Activated CD8-positive, alpha-beta memory T cell treated with anti-CD3 and anti-CD28 coated beads, Interleukin-2, amount 50 U/mL, for 1 hour (primary cell): ENCODE measurements around the gene HMMR.
"Not testable (repeated sequence)": the region's sequence is repeated elsewhere in the genome, so short reads cannot be mapped to it uniquely, and the experiment has no call there.

Experiments
- DNase-seq: peaks from one replicate; pipeline ENCODE4 v3.0.0-alpha.2; 2020; ENCODE audit errors: extremely low read depth

Gene HMMR, protein sequence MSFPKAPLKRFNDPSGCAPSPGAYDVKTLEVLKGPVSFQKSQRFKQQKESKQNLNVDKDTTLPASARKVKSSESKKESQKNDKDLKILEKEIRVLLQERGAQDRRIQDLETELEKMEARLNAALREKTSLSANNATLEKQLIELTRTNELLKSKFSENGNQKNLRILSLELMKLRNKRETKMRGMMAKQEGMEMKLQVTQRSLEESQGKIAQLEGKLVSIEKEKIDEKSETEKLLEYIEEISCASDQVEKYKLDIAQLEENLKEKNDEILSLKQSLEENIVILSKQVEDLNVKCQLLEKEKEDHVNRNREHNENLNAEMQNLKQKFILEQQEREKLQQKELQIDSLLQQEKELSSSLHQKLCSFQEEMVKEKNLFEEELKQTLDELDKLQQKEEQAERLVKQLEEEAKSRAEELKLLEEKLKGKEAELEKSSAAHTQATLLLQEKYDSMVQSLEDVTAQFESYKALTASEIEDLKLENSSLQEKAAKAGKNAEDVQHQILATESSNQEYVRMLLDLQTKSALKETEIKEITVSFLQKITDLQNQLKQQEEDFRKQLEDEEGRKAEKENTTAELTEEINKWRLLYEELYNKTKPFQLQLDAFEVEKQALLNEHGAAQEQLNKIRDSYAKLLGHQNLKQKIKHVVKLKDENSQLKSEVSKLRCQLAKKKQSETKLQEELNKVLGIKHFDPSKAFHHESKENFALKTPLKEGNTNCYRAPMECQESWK

DNA sequence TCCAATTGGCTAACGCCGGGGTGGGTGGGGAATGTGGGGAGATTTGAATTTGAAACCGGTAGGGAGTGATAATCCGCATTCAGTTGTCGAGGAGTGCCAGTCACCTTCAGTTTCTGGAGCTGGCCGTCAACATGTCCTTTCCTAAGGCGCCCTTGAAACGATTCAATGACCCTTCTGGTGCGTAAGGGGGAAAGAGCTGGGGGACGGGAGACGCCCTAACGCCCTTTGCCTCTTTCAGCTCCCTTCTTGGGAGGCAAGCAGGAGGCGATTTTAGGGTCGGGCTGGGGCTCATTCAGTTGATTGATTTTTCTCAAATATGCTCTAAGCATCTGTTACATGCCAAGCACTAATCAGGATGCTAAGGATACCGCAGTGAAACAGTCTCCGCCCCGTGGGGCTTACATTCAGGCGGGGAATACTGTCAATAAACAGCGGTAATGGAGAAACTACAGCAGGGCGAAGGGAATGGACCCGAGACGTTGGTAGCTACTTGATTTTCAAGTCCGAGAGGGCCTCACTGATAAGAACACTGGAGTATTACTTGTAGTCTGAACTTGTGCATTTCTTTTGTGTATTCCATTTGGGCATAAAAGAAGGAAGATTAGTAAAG lies at the start of gene HMMR:
Gene HMMR (plus strand): TSS at position 71 of the 610 bp plus-strand sequence. CDS start 61 bp downstream, at position 132.
- no peak for DNase-seq

DNA sequence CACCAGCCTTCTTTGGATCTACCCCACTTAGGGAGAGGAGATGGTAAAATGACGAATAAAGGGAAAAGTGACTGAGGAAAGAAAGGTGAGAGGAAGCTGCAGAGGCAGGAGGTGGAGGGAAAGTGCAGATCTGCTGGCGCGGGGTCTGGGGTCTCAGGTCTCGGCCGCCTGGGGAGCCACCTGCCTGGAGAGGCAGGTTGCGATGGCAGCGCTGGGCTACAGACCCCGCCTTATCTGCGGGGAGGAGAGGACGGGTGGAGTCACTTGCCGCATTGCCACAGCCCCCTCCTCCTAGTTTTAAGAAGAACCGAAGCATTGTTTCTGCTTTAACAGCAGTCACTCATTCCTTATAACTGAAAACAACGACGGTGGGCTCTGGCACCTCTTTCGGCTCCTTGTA lies 44.8 kb upstream of the HMMR start:
- DNase-seq = not testable (repeated sequence)

DNA sequence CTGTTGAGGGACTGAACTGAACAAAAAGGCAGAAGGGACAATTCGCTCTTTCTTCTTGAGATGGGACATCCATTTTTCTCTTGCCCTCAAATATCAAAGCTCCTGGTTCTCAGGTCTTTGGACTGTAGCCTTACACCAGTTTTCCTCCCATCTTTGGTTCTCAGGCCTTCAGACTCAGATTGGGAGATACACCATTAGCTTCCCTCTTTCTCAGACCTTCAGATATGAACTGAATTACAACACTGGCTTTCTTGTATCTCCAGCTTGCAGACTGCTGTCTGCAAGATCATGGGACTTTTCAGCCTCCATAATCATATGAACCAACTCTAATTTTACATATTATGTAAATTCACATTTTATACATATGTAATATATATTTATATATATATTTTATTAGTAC lies 35.6 kb upstream of the HMMR start:
- DNase-seq = no peak

DNA sequence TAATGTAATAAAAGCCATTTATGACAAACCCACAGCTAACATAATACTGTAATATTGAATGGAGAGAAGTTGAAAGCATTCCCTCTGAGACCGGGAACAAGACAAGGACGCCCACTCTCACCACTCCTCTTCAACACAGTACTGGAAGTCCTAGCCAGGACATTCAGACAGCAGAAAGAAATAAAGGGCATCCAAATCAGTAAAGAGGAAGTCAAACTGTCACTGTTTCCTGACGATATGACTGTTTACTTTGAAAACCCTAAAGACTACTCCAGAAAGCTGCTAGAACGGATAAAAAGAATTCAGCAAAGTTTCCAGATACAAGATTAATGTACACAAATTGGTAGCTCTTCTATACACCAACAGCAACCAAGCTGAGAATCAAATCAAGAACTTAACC lies 34.3 kb upstream of the HMMR start:
- DNase-seq = not testable (repeated sequence)

DNA sequence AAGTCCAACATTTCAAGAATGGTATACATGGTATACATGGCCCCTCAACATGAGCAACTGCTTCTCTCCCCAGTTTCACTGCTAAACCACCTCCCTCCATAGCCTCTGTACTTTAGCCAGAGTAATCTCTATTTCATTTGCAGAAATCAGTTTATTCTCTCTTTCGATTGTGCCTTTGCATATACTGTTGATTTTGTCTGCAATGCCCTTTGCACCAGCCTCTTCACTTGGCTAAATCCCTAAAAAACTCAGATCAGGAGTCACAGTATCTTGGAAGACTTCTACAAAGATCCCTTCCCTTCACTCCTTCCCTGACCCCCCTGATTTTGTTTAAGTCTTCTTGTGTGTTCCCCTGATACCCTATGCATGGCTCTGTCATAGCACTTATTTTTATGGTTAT lies 27.9 kb upstream of the HMMR start:
- DNase-seq = no peak

DNA sequence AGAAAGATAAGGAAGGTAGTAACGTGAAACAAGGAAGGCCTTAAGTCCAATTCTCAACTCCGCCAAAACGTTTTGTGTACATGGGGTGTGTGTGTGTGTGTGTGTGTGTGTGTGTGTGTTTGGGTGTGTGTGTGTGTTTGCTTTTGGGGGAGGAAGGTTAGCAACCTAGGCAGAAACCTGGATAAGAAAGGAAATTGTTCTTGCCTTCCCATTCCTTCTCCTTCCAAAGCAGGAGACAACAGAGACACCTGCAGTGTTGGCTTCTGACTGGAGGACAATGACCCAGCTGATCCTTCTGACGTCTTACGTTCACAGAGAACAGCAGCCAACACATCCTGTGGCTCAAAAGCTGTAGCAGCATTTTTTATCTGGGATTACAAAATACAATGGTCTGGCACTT lies 27.2 kb upstream of the HMMR start:
- no peak for DNase-seq

DNA sequence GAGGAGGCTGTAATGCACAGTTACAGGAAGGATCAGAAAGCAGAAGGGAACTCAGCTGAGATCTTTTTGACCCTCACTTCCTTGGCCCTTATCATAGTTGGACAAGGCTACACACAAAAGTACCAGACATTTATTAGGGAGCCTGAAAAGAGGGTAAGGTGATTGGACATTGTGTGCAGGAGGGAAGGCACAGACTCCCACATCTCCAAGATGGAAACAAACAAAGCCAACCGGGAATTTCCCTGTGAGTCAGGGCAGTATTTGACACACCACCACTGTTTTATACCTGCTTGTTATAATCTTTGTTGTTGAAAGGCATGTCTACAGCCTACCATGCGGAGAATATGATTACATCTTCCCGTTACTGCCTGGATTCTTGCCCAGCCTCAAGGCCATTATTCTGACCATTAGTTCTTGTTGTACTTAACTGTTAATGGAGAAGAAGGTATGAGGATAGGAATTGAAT lies 26.0 kb upstream of the HMMR start:
- DNase-seq = no peak

DNA sequence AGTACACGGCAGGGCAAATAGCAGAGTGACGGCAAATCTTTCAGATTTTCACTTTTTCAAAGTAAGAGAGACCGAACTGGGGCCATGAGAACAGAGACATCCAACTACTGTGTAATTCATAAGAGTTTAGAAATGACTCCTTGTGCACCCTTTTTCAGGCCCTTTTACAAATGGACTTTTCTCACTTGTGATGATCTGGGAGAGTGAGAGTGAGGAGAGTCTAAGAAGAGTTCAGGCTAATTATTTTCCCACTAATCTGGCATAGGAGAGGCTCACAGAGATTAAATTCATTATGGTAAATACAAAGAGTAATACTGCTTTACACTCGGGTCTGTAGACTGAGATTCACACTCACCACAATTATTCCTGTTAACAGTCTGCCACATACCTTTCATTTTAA lies 23.9 kb upstream of the HMMR start:
- DNase-seq = no peak

DNA sequence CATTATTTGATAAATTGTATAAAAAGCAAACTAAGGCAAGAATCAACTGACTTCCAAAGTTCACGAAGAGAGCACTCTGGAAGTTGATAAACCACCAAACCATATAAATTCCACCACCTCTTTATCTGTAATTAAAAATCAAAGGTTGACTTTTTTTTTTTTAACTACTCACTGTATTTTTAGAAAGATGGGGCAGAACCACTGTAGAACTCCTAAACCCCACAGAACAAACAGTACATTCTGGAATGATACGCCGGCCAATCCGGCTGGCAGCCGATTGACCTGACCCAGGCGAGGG lies 23.5 kb upstream of the HMMR start:
- DNase-seq = no peak

DNA sequence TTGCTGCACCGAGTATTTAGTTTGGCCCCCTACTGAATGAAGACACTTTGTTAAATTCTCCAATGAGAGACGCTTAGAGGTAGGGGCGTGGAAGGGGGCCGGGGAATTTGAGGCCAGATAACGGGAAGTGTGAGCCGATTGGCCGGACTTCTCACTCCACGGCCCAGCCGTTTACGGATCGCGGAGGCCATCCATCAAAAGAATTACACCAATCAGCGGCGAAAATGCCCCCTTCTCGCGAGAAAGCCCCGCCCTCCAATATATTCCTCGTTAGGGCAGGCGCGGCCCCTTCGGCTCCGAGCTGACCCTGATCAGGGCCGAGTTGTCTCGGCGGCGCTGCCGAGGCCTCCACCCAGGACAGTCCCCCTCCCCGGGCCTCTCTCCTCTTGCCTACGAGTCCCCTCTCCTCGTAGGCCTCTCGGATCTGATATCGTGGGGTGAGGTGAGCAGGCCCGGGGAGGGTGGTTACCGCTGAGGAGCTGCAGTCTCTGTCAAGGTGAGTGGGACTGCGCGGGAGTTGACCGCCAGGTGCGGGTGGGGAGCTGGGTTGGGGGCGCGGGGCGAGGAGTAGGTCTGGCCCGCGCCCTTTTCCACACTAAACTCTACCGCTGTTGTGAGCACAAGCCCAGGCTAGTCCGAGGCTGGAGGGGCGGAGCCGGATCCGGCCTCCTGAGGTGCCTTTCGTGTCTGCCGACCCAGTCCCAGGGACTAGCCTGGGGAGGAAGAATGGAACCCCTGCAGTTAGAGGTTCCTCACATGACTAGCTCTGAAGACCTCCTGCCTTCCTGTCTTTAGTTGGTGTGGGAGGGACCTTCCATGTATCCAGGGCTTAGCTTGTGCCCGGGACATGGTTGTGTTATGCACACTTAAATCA lies 22.9 kb upstream of the HMMR start, which contains the start of gene CCNG1:
Gene CCNG1 (plus strand): TSS at position 287 of the 874 bp plus-strand sequence. CDS start 1,662 bp downstream, outside the sequence.
- DNase-seq = peak; percentile 77

DNA sequence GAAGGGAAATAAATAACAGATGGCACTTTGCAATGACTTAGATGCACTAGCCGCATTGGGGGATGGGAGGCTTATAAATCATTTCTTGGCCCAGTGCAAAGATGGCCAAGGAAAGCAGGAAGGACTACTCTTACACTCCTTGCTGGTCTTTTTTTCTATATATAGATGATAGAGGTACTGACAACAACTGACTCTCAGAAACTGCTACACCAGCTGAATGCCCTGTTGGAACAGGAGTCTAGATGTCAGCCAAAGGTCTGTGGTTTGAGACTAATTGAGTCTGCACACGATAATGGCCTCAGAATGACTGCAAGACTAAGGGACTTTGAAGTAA lies 21.4 kb upstream of the HMMR start:
- DNase-seq = no peak

DNA sequence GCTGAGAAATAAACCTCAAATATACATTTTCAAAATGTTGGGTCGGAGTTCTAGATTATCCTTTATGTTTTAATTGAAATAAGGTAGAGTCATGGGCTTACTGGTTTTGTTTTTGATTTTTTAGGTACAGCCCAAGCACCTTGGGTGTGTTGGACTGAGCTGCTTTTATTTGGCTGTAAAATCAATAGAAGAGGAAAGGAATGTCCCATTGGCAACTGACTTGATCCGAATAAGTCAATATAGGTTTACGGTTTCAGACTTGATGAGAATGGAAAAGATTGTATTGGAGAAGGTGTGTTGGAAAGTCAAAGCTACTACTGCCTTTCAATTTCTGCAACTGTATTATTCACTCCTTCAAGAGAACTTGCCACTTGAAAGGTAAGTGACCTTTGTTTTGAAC lies 19.5 kb upstream of the HMMR start:
- DNase-seq = no peak

DNA sequence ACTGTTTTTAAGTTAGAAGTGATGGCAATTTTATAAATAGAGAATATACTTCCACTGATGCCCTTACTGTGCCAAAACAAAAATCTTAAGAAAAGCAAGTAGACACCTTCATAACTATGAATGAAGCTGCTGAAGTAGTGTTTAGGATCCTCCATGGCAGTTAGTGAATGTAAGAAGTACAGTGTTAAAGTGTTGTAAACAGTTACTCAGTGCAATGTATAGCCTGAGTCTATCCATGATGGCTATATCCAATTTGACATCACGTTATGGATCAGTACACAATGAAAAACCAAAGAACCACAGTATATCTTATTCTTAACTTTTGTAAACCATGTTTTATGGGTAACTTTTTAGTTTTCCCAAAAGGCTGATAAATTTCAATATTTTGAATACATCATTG lies 15.9 kb upstream of the HMMR start:
- DNase-seq = no peak

DNA sequence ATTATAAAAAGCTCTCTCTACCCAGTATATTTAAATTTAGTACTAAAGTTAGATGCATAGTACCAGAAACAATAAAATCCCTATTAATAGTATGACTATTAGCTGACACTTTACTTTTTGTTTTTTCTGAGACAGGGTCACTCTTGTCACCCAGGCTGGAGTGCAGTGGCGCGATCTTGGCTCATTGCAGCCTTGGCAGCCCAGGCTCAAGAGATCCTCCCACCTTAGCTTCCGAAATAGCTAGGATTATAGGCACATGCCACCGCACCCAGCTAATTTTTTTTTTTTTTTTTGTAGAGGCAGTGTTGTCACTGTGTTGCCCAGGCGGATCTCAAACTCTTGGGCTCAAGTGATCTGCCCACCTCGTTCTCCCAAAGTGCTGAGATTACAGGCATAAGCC lies 15.1 kb upstream of the HMMR start:
- DNase-seq = no peak

DNA sequence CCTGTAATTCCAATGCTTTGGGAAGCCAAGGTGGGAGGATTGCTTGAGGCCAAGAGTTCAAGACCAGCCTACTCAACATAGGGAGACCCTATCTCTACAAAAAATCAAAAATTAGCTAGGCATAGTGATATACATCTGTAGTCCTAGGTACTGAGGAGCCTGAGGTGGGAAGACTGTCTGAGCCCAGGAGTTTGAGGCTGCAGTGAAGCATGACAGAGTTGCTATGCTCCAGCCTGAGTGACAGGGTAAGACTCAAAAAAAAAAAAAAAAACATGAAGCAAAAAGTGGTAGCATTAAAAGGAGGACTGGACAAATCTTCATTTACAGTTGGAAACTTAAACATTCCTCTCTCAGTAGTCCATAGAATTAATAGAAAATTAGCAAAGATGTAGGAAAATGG lies 13.2 kb upstream of the HMMR start:
- DNase-seq = no peak

DNA sequence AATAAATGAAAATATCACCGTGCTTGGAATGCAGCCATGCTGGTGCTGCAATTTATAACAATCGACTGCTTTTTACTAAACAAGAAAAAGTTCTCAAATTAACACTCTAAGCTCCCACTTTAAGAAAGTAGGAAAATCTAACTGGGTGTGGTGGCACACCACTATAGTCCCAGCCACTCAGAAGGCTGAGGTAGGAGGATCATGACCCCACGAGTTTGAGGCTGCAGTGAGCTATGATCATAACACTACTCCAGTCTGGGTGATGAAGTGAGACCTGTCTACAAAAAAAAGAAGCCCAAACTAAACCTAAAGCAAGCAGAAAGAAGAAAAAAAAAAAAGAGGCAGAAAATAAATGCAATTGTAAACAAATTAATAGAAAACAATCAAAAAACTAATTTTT lies 12.6 kb upstream of the HMMR start:
- no peak for DNase-seq

DNA sequence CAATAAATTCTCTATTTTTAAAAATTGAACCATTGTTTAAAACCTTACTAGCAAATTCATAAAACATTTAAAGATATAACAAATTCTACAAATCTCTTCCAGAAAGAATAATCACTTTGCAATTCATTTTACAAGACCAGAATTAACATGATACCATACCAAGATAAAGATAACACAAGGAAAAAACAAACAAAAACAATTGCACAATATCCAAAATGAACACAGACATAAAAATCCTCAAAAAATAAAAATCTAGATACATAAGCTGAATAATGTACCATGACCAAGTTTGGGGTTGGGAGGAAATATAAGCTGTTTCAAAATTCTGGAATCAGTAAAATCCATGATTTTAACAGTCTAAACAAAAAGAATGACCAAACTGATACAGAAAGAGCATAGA lies 11.9 kb upstream of the HMMR start:
- no peak for DNase-seq

DNA sequence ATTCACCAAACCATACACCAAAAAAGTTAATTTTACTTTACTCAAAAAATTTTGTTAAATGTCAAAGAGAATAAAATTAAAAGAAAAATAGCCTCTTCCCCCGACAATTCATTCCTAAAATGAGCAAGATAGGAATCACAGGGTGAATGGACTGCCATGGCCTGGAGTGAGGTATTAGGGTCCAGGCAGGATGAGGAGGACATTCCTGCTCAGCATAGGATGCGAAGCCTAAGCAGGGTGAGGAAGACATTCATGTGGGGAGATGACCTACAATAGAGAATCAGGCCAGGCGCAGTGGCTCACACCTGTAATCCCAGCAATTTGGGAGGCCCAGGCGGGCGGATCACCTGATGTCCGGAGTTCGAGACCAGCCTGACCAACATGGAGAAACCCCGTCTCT lies 8.9 kb upstream of the HMMR start:
- no peak for DNase-seq

DNA sequence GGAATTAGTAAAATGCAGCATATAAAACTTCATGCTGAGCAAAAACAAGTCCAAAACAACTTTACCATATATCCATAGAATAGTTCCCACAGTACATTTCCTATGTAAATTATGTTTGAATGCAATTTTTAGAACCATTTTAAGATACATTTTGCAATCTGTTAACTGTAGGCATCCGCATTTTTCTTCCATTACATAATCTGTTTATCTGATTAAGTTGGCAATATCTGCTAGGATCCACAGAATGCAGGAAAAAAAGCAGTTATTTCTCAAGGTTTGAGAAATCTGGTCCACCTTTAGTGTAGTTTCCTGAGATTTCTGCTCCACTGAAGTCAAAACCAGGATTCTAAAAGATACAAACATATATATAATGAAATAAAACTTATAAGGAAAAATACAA lies 6.7 kb upstream of the HMMR start:
- no peak for DNase-seq

DNA sequence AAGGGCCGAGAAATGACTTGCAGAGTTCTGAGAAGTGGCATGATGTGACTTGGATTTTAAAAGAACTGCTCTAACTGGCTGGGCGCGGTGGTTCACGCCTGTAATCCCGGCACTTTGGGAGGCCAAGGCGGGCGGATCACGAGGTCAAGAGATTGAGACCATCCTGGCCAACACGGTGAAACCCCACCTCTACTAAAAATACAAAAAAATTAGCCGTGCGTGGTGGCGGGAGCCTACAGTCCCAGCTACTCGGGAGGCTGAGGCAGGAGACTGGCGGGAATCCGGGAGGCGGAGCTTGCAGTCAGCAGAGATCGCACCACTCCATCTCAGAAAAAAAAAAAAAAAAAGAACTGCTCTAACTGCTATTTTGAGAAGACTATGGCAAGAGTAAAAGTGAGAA lies 5.0 kb upstream of the HMMR start:
- DNase-seq = not testable (repeated sequence)

DNA sequence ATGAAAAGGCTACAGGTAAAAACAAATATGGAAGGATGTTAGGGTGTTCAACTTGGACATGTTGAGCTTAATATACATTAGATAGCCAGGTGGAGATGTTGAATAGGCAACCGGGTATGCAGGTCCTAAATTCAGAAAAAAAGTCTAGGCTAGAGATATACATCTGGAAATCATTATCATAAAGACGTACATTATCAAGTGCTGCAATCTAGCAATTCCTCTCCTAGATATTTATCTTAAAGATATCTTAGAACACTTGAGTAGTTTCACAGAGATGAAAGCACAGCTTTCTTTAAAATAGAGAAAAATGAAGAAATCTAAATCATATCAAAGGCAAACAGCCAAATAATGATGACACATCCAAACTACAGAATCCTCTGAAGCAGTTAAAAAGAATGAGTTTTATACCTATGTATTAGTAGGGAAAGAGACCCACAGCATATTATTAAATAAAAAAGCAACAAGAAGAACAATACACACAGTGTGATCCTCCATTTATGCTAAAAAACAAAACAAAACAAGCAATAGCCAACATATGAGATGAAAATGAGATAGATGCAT lies 4.3 kb upstream of the HMMR start:
- DNase-seq = no peak

DNA sequence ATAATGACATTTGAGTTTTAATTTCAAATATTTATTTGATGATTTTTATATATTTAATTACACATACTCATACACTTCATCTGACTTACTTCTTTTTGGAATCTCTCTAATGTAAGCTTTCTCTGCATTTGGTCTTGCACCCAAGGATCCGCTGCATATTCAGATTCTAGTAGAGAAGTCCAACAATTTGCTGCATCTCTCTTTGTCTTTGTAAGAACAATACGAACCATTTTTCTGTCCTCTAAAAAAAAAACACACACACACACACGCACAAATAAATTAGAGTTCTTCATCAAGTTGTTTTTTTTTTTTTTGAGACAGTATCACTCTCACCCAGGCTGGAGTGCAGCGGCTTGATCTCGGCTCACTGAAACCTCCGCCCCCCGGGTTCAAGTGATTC lies 3.6 kb upstream of the HMMR start:
- DNase-seq = no peak
